DOHH2 (cell line): ENCODE measurements around the gene AANAT.

Experiments
- CTCF ChIP-seq: fragments of 200-600 bp; sonication (generic); IDR thresholded peaks from one replicate; pipeline ENCODE4 v1.5.1; 2014; ENCODE audit warnings: antibody characterized with exemption, mild to moderate bottlenecking, low read depth, low read length; ENCODE audit not compliant: poor library complexity, severe bottlenecking
- EZH2phosphoT487 ChIP-seq: fragments of 200-600 bp; sonication (generic); IDR thresholded peaks from 2 replicates; pipeline ENCODE4 v1.6.1; 2017; ENCODE audit warnings: borderline replicate concordance, mild to moderate bottlenecking, antibody characterized with exemption, low read length, moderate library complexity, mixed read lengths

- no peak for TF ChIP-seq CTCF
- TF ChIP-seq EZH2phosphoT487: no peak
These were observed 33.3 kb downstream of the AANAT start for GRCh38 chr17:76500747-76501017.
